HG02588 (cell line): ENCODE data around the gene FMN1.

Source experiments
- ATAC-seq: cut with Tn5 transposase; IDR thresholded peaks from one replicate; pipeline ENCODE4 v1.9.1; 2021; ENCODE audit warnings: mild to moderate bottlenecking, moderate library complexity; ENCODE audit not compliant: unreplicated experiment

Gene FMN1

DNA sequence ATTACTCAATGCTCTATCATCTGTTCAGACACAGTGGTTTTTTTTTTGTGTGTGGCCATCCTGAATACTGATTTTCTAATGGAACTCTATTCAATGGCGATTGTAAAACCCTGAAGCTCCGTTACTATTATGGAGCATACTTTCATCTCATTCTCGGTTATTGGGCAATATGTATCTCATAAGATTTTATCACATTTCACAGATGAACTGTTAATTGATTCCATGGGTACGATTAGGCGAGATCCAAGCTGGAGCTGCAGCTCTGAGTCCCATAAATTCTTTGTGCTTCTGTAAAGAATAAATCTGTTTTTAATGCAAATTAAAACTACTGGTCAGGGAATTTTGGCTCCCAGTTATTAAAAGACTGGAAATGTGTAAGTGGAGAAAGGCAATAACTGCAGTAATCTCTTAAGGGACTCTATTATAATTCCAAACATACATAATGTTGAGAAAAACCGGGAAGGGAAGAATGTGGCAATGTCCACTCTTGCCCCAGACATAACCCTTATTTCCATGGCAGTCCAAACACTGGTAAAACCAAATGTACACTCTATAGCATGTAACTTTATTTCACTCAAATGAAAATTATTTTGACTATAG, 394.5 kb downstream of the FMN1 start:
- ATAC-seq, result no peak

DNA sequence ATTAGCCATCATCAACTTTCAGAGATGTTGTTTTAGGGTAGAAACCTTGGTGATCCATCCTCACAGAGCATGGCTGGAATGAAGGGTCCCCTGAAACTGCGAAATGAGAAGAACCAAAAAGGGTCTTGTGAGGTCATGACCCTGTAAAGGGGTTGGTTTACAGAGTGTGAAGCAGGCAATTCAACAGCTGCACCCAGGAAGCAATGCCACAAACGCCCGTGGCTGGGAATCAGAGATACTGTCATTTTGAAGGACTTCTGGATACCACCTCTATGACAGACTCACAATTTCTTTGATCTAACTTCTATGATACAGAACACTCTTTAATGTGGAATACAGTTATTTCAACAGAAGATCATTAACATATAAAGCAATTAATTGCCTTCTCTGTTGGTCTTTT, 397.7 kb downstream of the FMN1 start:
- no peak for ATAC-seq

DNA sequence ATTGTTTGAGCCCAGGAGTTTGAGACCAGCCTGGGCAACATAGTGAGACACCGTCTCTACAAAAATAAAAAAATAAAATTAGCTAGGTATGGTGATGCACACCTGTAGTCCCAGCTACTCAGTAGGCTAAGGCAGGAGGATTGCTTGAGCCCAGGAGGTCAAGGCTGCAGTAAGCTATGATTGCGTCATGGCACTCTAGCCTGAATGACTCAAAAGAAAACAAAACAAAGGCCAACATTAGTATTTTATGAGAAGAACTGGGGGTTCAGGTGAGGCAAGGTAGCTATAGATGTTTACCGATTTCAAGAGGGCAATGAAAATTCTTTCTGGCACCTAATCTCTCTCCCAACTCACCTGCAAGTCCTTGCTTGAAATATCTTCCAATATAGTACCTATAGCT, 399.5 kb downstream of the FMN1 start:
- ATAC-seq, result no peak

DNA sequence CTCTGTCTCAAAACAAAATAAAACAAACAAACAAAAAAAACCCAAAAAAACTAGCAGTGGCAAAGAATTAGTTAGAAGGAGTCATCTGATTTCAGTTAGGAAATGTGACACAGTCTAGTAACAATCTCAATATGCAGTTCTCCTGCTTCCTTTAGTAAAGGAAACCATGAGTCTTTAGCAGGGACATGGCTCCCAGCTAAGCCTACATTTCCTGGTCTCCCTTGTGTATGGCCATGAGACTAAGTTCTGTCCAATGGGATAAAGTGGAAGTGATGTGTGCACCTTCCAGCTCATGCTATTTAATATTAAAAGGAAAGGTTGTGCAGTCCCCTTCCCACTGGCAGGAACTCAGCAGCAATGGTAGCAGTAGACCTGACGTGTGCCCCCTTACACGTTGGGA, 402.1 kb downstream of the FMN1 start:
- ATAC-seq, result no peak

DNA sequence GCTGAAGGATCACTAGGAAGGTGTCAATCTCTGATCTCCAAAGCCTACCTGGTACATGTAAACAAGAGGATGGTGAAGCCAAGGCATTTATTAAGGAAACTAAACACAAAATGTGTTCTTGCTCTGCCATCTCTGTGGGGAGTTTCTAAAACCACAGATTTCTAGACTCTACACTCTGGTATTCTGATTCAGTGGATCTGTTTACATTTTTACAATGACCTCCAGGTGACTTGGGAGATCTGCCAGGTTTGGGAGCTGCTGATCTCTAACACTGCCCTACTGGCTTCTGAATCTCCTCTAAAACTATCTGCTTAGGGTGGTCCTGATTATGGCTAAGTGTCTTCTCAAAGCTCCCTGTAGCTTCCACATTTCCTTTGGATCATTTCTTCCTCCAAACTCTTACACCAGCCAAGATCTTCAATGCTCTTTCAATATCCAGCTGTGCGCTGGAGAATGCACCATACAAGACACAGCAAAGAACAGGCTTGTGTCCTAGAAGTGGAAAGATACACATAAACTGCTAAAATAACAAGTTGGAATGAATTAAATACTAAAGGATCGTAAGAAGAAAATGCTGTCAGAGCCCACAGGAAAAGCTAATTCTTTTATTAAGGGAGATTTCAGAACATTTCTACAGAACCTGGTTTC, 404.0 kb downstream of the FMN1 start:
- ATAC-seq, result no peak

DNA sequence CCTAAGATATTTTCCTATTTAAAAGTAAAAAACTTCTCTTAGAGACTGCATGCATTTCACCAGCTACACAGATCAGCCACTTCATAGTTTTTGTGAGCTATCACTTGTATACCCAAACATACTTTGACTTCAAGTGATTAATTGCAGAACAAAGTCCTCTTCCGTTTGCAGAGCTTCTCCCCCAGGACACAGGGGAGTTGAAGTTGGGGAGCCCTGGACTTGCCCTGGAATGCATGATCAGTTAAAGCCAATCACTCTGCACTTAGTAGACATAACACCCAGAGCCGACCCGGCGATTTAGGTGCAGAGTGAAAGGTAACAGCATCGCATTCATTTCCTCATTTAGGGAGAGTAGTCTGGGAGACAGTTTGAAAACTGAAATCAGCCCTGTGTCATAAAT, 406.6 kb downstream of the FMN1 start:
- ATAC-seq, result no peak

DNA sequence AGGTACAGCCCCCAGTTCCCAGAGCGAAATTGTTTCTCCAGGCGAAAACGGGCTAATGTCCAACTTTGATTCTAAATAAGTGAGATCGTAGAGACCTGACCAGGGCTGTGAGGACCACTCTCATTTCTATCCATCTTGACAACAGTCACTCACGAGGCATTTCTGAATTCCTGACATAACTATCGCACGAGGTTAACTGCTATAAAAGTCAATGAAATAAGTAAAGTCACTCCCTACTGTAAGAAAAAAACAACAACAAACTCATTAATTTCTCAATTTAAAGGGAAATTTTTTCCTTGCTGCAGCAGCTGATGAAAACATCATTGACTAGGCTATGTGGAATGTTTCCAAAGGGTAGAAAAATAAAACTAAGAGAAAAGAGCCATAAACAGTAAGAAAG, 407.6 kb downstream of the FMN1 start:
- ATAC-seq, result no peak

DNA sequence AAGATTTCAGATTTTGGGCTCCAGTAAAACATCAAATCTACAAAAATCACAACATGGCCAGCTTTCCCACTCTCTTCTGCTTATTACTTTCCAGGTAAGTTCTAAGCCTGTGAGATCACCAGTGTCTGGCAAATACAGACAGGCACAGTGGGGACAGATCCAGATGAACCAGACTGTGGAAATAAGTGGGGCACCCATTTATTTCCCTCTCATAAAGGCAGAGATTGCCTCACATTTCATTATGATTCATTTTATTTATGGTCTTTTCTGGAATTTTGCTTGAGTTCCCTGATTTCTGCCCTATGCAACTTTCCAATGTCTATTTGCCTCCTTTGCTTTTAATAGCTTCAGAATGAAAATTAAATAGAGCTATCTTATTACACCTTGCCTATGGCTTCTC, 409.9 kb downstream of the FMN1 start:
- no peak for ATAC-seq

DNA sequence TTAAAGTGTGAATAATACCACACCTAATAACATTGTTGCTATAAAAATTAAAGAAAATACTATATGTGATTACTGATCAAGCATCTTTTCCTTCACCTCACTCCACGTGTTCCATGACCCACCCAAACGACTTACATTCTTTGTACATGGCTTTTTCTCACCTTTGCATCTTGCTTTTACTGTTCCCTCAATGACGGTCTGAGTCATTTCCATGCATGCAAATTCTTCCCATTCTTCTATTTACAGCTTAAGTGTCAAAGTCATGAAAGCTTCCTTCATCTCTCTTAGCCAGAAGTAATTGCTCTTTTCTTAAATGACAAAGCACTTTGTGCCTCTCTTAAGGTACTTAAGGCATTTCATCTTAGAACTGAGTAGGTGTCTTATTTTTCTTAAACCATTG, 412.7 kb downstream of the FMN1 start:
- ATAC-seq, result no peak

DNA sequence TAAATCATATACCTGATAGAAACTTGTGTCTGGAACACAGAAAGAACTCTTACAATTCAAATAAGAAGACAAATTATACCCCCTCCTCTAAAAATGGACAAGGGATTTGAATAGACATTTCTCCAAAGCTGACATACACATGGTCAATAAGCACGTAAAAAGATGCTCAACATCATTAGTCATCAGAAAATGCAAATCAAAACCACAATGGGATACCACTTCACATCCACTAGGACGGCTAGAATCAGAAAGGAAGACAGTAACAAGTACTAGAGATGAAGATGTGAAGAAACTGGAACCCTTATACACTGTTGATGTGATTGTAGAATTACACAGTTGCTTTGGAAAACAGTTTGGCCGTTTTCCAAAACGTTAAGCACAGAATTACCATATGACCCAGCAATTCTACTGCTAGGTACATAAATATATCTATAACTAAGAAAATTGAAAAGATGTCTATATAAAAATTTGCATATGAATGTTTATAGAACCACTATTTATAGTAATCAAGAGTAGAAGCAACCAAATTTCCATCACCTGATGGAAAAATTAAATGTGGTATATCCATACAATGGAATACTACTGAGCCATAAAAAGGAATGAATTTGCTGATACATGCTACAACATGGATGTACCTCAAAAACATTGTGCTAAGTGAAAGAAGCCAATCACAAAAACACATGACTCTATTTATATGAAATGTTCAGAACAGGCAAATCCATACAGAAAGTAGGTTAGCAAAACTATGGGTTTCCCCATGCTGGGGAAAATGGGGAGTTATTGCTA, 415.9 kb downstream of the FMN1 start:
- no peak for ATAC-seq

DNA sequence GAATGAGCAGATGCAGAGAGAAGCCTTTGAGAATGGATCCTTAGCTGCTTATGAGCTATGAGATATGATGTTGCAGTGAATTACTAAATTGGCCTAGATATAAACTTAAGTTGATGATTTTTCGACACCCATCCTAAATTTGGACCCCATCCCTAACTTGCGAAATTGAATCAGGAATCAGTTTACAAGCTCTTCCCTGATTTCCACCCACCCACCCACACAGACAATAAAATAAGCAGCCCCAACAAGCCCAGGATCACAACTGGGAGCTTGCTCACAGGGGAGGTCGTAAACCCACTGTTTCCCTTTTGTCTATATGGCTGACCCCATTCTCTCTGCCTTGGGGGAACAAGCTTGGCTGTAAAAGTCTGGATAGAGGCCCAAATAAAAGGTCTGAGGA, 419.4 kb downstream of the FMN1 start:
- ATAC-seq, result no peak

DNA sequence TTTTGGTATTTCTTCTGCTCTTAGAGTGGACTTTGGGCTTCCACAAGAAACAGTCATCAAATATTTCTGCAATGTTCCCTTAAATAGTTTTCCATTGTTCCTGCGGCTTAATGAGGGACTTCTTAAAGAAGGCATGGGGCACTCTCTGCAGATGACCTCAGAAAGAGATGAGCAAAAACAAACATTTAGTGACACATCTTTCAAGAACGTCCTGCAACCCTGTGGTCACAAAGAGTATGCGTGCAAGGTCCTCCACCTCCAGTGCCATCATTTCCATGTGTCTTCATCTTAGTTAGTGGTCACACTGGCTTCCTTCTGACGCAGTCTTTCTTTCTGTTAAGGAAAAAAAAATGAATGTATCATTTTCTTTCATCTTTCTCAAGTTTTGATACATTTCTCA, 420.5 kb downstream of the FMN1 start:
- no peak for ATAC-seq

DNA sequence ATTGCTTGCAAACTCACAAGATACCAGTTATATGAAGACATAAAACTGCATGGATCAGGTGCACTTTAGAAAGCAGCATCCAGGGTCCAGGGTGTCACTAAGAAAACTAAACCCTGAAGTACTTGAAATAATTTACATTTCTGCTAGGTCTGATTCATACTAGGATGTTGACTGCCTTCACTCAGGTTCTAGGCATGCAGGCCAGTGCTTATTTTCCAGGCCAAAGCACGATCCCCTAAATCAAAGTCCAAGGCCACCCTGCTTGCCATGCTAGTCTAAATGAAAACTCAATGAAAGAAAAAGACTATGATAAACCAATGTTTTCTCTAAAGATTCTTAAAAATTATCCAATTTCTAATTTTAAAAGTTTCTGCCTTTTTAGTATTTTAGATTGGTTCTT, 427.3 kb downstream of the FMN1 start:
- ATAC-seq, result no peak

DNA sequence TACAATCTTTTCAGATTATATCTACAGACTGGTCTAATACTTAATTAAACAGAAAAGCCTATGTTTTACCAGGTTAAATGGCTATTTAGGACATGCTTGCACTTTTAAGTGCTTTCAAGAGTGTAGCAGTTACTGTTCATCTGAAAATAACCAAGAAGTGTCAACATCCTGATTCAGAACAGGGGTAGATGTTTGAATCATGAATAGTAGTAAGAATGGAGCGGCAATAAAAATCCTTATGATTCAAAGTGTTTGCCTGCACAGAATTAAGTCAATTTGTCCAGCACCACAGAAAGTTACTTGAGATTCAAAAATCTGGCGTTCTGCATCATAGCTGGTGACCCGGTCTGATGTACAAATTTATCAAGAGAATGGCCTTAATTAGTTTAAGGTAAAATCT, 428.4 kb downstream of the FMN1 start:
- no peak for ATAC-seq

DNA sequence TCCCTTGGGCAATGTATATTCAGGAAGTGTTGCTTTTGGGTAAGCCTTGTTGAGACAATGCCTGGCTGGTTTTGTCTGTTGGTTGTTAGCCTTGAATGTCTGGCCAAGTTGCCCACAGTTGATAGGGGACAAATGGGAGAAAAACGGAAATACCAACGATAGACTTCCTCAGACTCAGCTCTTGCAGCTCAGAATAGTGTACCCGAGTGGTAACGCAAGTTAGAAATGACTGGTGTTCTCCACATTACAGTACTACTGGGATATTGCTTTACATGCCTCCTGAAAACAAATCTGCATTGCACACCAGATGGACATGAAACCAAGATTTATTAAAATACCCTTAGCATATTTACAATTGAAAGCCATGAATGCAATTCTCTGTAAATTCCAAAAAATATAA, 429.3 kb downstream of the FMN1 start:
- no peak for ATAC-seq

DNA sequence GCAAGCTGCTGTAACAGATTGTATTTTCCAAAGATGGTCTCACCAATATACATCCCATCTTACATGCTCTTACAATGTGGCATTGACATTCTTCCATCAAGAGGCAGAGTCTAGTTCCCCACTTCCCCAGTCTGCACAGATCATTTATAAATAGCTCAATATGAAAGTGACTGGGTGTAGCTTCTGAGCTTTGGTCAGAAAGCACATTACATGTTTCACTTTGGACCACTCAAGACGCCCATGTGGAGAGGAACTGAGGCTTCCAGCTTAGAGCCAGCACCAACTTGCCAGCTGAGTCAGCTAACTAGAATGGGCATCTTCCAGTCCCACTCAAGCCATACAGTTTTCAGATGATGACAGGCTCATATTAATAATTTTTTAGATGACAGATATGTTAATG, 431.2 kb downstream of the FMN1 start:
- ATAC-seq, result no peak

DNA sequence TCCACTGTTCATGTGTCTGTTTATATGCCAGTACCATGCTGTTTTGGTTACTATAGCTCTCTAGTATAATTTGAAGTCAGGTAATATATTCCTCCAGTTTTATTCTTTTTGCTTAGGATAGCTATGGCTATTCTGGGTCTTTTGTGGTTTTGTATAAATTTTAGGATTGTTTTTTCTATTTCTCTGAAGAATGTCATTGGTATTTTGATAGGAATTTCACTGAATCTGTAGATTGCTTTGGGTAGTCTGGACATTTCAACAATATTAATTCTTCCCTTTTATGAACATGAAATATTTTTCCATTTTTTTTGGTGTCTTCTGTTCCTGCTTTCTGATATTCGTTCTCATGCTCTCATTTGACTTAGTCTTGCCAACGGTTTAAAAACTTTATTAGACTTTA, 437.1 kb downstream of the FMN1 start:
- ATAC-seq, result no peak

DNA sequence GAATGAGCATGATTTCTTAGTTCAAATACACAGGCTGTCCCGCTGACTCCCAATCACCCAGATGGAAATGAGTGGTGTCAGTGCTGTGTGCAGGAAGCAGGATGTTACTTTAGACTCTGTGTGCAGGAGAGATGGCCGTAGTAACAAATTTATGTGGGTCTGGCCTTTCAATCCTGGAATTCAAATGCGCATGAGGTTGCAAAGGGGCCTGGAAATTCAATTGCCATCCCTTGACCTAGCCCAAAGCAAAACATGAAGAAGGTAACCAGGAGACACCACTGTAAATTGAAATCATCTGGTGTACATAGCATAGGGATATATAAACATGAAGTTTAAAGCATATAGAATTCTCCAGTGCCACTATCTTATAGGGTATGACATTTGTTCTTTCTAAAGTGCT, 443.5 kb downstream of the FMN1 start:
- ATAC-seq, result no peak

DNA sequence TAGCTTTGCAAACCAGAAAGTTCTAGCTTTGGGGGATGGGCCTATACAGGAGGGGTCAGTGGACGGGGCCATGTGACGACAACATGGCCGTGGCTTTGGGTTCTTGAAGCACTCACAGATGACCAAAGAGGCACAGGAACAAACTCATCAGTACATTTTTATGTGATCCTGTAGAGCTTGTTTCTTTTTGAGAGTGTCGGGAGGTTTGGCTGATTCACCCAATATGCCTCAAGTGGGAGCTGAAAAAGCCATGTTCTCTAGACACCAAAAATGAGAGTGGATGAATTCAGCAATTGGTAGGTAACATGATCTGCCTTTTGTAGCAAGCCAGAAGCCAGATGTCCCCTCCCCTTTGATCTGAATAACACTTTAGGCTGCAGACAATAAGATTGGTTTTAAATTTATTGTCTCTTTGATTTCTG, 446.6 kb downstream of the FMN1 start:
- no peak for ATAC-seq

DNA sequence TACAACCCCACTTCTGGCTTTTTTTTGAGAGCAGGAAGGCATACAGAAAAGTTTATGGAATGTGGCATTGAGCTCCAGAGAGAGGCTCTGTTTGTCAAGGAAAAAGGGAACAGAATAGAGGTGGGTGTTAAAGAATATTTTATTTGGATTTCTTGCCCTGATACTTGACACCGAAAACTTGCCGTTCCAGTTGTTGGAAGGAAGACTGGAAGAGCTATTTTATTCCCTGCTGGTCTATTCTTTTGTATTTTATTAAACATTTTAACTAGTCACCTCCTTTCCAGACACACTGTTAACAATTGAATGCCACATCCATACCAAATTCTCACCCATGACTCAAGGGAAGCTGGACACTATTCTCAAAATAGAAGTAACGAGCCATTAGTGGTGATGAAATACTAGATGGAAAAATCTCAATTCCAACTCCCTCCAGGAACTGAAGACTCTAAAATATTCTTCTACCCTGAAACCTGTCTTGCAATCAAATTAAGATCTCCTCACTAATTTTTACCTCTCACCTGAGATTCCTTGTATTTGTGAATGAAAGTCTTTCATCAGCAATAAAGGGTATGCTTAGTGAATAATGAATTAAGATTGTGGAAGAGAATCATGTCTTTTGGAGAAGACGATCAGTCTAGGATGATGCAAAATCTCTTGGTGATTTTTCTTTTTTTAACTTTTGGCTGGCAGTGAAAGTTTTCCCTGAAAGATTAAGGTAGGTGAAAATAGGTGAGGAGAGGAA, 448.2 kb downstream of the FMN1 start:
- ATAC-seq, result no peak

DNA sequence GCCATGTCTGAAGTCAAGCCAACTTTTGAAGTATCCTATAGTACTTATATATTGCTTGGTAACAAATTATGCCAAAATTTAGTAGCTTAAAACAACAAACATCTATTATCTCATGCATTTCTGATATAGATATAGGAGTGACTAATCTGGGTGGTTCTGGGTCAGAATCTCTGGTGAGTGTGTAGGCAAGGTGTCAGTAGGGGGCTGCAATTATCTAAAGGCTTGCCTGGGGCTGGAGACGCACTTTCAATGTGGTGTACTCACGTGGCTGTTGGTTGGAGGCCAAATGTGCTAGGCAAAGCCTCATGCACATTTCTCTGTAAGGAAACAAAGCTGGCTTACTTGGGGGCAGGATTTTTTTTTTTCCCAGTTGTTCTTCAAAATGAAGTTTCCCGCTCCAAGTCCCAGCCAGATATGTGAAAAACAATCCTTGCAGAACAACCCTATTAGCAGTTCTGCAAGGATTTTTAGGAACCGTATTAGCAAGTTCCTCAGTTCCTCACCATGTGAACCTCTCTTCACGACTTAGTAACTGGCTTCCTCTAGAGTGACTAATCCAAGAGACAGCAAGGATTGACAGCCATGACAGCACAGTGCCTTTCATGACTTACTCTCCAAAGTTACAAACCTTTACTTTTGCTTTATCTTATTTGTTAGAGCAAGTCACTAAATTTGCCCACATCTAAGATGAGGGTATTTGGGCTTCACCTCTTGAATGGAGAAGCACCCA, 450.9 kb downstream of the FMN1 start:
- ATAC-seq, result no peak
